Neural cell (in vitro differentiated cells): Measurements from ENCODE around the gene PPP1R14B.

Experiments
- EP300 ChIP-seq: fragments of 450-650 bp; conservative IDR thresholded peaks from 2 replicates; pipeline ENCODE4 v1.6.1; 2014; ENCODE audit warnings: antibody characterized with exemption, mild to moderate bottlenecking, moderate library complexity; ENCODE audit not compliant: poor library complexity, severe bottlenecking
- EZH2 ChIP-seq: fragments of 200-600, 300-800 bp; shearing (Covaris generic), sonication (generic); IDR thresholded peaks from 2 replicates; pipeline ENCODE4 v1.6.1; 2014; ENCODE audit warnings: antibody characterized with exemption, low read length, borderline replicate concordance, mild to moderate bottlenecking; ENCODE audit not compliant: insufficient read depth, poor library complexity, severe bottlenecking
- MXI1 ChIP-seq: fragments of 450-650 bp; conservative IDR thresholded peaks from 2 replicates; pipeline ENCODE4 v1.6.1; 2014; ENCODE audit warnings: antibody characterized with exemption, mild to moderate bottlenecking; ENCODE audit not compliant: poor library complexity, severe bottlenecking
- POLR2AphosphoS5 ChIP-seq: IDR thresholded peaks from 2 replicates; pipeline ENCODE4 v1.6.1; 2012
- RAD21 ChIP-seq: fragments of 450-650 bp; conservative IDR thresholded peaks from 2 replicates; pipeline ENCODE4 v1.6.1; 2014; ENCODE audit warnings: antibody characterized with exemption, mild to moderate bottlenecking, moderate library complexity
- SMC3 ChIP-seq: fragments of 450-650 bp; conservative IDR thresholded peaks from 2 replicates; pipeline ENCODE4 v1.6.1; 2014; ENCODE audit warnings: antibody characterized with exemption, mild to moderate bottlenecking, moderate library complexity; ENCODE audit not compliant: poor library complexity
- TAF1 ChIP-seq: IDR thresholded peaks from 2 replicates; pipeline ENCODE4 v1.6.1; 2012; ENCODE audit warnings: low read depth
- TF ChIP-seq, protein P1 (sequence below): fragments of 450-650 bp; IDR thresholded peaks from 2 replicates; pipeline ENCODE4 v1.5.1; 2014; ENCODE audit warnings: antibody characterized with exemption, mild to moderate bottlenecking, moderate library complexity; ENCODE audit not compliant: poor library complexity, severe bottlenecking
- TF ChIP-seq, protein P2 (sequence below): IDR thresholded peaks from 2 replicates; pipeline ENCODE4 v1.6.1; 2012; ENCODE audit warnings: borderline replicate concordance

DNA sequence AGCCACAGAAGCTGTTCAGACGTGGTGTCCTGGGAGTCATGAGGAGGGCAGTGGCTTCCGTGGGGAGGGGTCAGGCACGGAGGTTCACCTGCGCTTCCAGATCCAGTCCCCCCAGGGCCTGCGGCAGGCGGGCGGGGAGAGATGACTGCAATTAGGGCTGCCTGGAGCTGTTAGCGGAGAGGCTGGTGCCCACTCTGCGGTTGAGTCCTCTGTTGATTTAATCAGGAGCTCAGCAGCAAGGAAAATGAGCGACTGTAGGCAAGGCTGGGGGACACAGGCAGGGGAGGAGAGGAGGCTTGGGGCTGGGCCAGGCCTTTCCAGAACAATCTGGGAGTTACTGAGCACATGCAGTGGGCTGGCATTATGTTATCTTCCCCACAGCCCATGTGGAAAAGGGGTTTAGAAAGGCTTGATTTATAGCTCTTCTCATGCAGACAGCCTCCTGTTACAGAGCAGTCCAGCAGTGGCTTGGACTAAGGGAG, 17.7 kb upstream of the PPP1R14B start:
- no peak for TF ChIP-seq EP300
- no peak for TF ChIP-seq RAD21
- TF ChIP-seq, protein P1, sequence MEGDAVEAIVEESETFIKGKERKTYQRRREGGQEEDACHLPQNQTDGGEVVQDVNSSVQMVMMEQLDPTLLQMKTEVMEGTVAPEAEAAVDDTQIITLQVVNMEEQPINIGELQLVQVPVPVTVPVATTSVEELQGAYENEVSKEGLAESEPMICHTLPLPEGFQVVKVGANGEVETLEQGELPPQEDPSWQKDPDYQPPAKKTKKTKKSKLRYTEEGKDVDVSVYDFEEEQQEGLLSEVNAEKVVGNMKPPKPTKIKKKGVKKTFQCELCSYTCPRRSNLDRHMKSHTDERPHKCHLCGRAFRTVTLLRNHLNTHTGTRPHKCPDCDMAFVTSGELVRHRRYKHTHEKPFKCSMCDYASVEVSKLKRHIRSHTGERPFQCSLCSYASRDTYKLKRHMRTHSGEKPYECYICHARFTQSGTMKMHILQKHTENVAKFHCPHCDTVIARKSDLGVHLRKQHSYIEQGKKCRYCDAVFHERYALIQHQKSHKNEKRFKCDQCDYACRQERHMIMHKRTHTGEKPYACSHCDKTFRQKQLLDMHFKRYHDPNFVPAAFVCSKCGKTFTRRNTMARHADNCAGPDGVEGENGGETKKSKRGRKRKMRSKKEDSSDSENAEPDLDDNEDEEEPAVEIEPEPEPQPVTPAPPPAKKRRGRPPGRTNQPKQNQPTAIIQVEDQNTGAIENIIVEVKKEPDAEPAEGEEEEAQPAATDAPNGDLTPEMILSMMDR = no peak
- TF ChIP-seq POLR2AphosphoS5 = no peak
- no peak for TF ChIP-seq TAF1
- no peak for TF ChIP-seq EZH2
- TF ChIP-seq, protein P2, sequence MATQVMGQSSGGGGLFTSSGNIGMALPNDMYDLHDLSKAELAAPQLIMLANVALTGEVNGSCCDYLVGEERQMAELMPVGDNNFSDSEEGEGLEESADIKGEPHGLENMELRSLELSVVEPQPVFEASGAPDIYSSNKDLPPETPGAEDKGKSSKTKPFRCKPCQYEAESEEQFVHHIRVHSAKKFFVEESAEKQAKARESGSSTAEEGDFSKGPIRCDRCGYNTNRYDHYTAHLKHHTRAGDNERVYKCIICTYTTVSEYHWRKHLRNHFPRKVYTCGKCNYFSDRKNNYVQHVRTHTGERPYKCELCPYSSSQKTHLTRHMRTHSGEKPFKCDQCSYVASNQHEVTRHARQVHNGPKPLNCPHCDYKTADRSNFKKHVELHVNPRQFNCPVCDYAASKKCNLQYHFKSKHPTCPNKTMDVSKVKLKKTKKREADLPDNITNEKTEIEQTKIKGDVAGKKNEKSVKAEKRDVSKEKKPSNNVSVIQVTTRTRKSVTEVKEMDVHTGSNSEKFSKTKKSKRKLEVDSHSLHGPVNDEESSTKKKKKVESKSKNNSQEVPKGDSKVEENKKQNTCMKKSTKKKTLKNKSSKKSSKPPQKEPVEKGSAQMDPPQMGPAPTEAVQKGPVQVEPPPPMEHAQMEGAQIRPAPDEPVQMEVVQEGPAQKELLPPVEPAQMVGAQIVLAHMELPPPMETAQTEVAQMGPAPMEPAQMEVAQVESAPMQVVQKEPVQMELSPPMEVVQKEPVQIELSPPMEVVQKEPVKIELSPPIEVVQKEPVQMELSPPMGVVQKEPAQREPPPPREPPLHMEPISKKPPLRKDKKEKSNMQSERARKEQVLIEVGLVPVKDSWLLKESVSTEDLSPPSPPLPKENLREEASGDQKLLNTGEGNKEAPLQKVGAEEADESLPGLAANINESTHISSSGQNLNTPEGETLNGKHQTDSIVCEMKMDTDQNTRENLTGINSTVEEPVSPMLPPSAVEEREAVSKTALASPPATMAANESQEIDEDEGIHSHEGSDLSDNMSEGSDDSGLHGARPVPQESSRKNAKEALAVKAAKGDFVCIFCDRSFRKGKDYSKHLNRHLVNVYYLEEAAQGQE = no peak
- no peak for TF ChIP-seq MXI1
- no peak for TF ChIP-seq SMC3
